ENCODE results near the gene NCOA4. TPM values are rescaled to one million over a fixed set of nuclear protein-coding genes. Genes with fewer than 3 reads are reported as not detected.
"Not testable (repeated sequence)": the region's sequence is repeated elsewhere in the genome, so short reads cannot be mapped to it uniquely, and the experiment has no call there.

The NCOA4 gene
- total RNA-seq, 4 donors from 2014 or later, result 110 to 351 (median 184) TPM

DNA sequence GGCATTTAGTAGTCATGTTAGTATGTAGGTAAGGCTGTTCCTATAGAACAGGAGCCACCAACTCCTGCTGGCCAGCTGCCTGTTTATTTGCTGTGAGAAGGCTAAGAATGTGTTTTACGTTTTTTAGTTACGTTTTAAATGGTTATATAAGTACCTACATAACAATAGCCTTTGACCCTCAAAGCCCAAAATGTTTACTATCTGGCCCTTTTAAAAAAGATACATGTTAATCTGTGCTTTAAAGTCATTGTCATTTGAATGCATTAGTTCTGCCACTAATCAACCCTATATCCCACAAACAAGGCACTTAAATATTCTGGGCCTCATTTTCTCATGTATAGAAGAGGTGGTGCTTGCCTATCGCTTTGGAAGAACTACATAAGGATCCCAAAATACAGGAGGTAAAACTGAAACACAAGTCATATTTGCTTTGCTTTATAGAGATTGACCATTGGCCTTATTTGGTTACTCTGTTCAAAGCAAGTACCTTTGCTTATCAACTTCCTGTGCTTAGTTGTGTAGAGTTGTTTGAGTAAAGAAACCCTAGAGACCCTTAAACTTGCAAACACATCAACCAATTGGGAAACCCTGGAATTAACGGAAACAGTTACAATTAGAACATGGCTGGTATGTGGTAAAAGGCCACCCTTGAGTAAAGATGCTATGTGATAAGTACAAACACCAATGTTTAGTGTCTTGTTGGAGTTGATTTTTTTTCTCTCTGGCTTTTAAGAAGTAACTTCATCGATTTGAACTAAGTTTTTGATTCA, 32.2 kb downstream of the NCOA4 start:
- Histone ChIP-seq H3K36me3 (peaks cover 0 to 49% (median 0%) of the 10 kb centered on the region in 3 donors), H3K9me3 (no peaks in the 10 kb centered on the region), H3K27ac (no peak overlapping the region), H3K4me3 (no peak overlapping the region), H3K27me3 (no peaks in the 10 kb centered on the region), H3K4me1 (no peaks in the 10 kb centered on the region)
- TF ChIP-seq, protein P1, sequence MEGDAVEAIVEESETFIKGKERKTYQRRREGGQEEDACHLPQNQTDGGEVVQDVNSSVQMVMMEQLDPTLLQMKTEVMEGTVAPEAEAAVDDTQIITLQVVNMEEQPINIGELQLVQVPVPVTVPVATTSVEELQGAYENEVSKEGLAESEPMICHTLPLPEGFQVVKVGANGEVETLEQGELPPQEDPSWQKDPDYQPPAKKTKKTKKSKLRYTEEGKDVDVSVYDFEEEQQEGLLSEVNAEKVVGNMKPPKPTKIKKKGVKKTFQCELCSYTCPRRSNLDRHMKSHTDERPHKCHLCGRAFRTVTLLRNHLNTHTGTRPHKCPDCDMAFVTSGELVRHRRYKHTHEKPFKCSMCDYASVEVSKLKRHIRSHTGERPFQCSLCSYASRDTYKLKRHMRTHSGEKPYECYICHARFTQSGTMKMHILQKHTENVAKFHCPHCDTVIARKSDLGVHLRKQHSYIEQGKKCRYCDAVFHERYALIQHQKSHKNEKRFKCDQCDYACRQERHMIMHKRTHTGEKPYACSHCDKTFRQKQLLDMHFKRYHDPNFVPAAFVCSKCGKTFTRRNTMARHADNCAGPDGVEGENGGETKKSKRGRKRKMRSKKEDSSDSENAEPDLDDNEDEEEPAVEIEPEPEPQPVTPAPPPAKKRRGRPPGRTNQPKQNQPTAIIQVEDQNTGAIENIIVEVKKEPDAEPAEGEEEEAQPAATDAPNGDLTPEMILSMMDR (IDR thresholded peaks at IDR 0.05), result no peak
- TF ChIP-seq POLR2A (IDR thresholded peaks at IDR 0.05), result no peak
- no peak for DNase-seq

DNA sequence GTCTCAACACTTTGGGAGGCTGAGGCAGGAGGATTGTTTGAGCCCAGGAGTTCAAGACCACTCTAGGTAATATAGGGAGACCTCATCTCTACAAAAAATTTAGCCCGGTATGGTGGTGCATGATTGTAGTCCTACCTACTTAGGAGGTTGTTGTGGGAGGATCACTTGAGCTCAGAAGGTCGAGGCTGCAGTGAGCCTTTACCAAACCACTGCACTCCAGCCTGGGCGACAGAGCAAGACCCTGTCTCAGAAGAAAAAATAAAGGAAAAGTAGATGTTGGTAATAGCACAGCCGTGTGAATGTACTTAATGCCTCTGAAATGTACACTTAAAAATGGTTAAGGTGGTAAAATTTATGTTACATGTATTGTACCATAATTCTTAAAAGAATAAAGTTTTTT, 32.9 kb downstream of the NCOA4 start:
- no peaks in the 10 kb centered on the region for H3K4me1 ChIP-seq
- no peak overlapping the region for H3K4me3 ChIP-seq
- H3K36me3 ChIP-seq, result peaks cover 0 to 45% (median 0%) of the 10 kb centered on the region in 3 donors
- no peaks in the 10 kb centered on the region for H3K27me3 ChIP-seq
- no peaks in the 10 kb centered on the region for H3K9me3 ChIP-seq
- no peak for TF ChIP-seq POLR2A (IDR thresholded peaks at IDR 0.05)
- TF ChIP-seq, protein P1 (IDR thresholded peaks at IDR 0.05), result no peak
- no peak overlapping the region for H3K27ac ChIP-seq
- no peak for DNase-seq

DNA sequence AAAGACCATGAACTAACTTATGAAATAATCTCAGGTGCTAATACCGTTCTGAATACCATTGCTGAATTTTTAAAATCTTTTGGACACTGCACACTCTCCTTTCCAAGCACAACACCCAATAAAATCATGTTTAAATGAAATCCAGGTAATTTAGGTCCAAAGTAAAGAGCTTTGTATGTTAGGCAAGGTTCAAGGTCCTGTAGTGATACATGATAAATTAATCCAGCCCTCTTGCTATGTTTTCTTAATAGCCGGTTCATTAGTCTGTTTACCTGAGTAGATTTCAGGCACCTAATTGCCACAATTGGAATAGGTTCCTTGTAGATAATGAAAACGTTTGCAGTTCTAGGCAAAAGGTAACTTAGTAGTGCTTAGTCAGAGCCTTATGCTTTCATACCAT, 44.8 kb downstream of the NCOA4 start:
- not testable (repeated sequence) for H3K9me3 ChIP-seq, H3K27me3 ChIP-seq, H3K4me1 ChIP-seq, H3K4me3 ChIP-seq, DNase-seq
- H3K27ac ChIP-seq, result peak overlapping the region in 2 of 4 donors; percentile 17 to 52
- peaks cover 0 to 29% (median 0%) of the 10 kb centered on the region in 3 donors for H3K36me3 ChIP-seq

DNA sequence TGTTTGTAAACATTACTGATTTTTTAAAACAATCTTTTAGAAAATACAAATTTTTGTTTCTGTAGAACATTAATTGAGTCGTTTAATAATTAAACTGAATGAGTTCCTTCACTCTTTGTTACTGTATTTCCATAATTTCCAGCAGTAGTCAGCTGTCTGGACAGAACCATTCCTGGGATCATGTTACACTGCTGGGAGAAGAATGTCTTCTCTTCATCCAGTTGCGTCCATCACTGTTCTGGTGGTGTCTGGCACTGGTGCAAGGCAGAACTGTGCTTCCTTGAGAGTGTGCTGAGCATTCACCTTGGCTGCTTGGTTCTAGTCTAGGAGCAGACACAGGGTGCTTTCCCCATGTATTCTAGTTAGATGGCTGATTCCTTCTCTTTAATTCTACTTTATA, 46.0 kb downstream of the NCOA4 start:
- H3K27me3 ChIP-seq, result not testable (repeated sequence)

DNA sequence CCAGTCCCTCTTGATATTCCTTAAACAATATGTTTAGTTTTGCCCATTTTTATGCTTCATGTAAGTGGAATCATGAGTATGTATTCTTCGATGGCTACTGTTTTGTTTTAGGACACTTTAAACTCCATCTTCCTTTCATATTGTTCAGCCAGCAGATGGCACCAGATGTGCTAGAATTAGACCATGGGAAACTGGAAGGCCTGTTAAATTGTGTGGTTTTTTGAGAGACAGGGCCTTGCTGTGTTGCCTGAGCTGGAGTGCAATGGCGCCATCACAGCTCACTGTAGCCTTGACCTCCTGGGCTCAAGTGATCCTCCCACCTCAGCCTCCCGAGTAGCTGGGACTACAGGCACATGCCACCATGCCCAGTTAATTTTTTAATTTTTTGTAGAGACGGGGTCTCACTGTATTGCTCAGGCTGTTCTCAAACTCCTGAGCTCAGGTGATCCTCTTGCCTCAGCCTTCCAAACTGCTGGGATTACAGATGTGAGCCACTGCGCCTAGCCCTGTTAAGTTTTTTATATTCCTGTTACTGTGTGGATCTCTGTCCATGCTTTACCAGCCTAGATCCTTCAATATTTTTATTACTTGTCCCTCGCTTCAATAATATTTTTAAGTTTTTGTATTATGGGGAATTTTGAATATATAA, 46.8 kb downstream of the NCOA4 start:
- H3K27ac ChIP-seq, H3K9me3 ChIP-seq, H3K4me3 ChIP-seq, H3K27me3 ChIP-seq, H3K4me1 ChIP-seq: not testable (repeated sequence)
- TF ChIP-seq, protein P1 (IDR thresholded peaks at IDR 0.05), result peak in 4 of 6 experiments; percentile 25 to 68 (median 62)
- peaks cover 0 to 17% (median 0%) of the 10 kb centered on the region in 3 donors for H3K36me3 ChIP-seq
- DNase-seq, result peak in 2 of 3 donors; percentile 22 to 75

More for the DNA sequence above, 46.0 kb downstream of the NCOA4 start:
- H3K9me3 ChIP-seq, H3K27ac ChIP-seq, DNase-seq, H3K4me1 ChIP-seq, H3K4me3 ChIP-seq: not testable (repeated sequence)
- peaks cover 0 to 22% (median 0%) of the 10 kb centered on the region in 3 donors for H3K36me3 ChIP-seq

GRCh38 chr10:45981367-45981766, 49.1 kb downstream of the NCOA4 start:
- not testable (repeated sequence) for H3K27ac ChIP-seq, H3K4me3 ChIP-seq, H3K9me3 ChIP-seq, H3K27me3 ChIP-seq, H3K4me1 ChIP-seq, DNase-seq
- peaks cover 0 to 19% (median 0%) of the 10 kb centered on the region in 3 donors for H3K36me3 ChIP-seq

- H3K9me3 ChIP-seq, H3K4me1 ChIP-seq, H3K27ac ChIP-seq, H3K36me3 ChIP-seq, DNase-seq, H3K27me3 ChIP-seq, H3K4me3 ChIP-seq: not testable (repeated sequence)
These were observed 51.9 kb downstream of the NCOA4 start for GRCh38 chr10:45978554-45978953.

- H3K4me1 ChIP-seq, result peaks cover 0 to 24% (median 0%) of the 10 kb centered on the region in 4 donors
- not testable (repeated sequence) for DNase-seq, H3K9me3 ChIP-seq, H3K27me3 ChIP-seq, H3K4me3 ChIP-seq, H3K27ac ChIP-seq, H3K36me3 ChIP-seq
These were observed 56.4 kb downstream of the NCOA4 start for GRCh38 chr10:45974041-45974440.

- not testable (repeated sequence) for H3K9me3 ChIP-seq, DNase-seq, H3K36me3 ChIP-seq, H3K27me3 ChIP-seq
- Histone ChIP-seq H3K27ac (peak overlapping the region in 3 of 4 donors; percentile 56 to 76 (median 61)), H3K4me3 (peak overlapping the region; percentile 67 to 92 (median 80)), H3K4me1 (peaks cover 0 to 24% (median 0%) of the 10 kb centered on the region in 4 donors)
These were observed 57.6 kb downstream of the NCOA4 start for GRCh38 chr10:45972813-45973169.
